ENCODE data around the gene UQCRH. TPM values are rescaled to one million over a fixed set of nuclear protein-coding genes. Genes with fewer than 3 reads are reported as not detected.
A peak's percentile ranks its signal among the peaks of the same experiment; 100 is the strongest.
"Not testable (repeated sequence)": the region's sequence is repeated elsewhere in the genome, so short reads cannot be mapped to it uniquely, and the experiment has no call there.

The UQCRH gene
- total RNA-seq, 2 experiments from 2014 or later = 250 to 260 TPM

- H3K27ac Mint-ChIP-seq = peak overlapping the region; percentile 99
- peak overlapping the region; percentile 93 for H3K4me3 Mint-ChIP-seq
- ATAC-seq (ENCODE audit: low read depth) (no peak), DNase-seq (no peak)
- peaks cover 9% of the 10 kb centered on the region for H3K36me3 Mint-ChIP-seq
- no peaks in the 10 kb centered on the region for H3K27me3 Mint-ChIP-seq
- POLR2A ChIA-PET = interaction anchor here (0.8 to 2.5 kb wide), 12 partner anchors 10 to 137 kb away, joined by 3 to 21 read pairs (median 6); partner anchors contain the start of genes NSUN4 and RAD54L
- no peaks in the 10 kb centered on the region for H3K9me3 Mint-ChIP-seq
- peaks cover 40% of the 10 kb centered on the region for H3K4me1 Mint-ChIP-seq
Measured at GRCh38 chr1:46303872-46304326, 401 bp downstream of the UQCRH start.

- peaks cover 20% of the 10 kb centered on the region for H3K36me3 Mint-ChIP-seq
- POLR2A ChIA-PET = interaction anchor here (0.7 to 1.7 kb wide), 2 partner anchors 33 to 38 kb away, joined by 3 read pairs; no protein-coding TSS in a partner anchor
Measured at GRCh38 chr1:46306159-46306530, 2.6 kb downstream of the UQCRH start.

DNA sequence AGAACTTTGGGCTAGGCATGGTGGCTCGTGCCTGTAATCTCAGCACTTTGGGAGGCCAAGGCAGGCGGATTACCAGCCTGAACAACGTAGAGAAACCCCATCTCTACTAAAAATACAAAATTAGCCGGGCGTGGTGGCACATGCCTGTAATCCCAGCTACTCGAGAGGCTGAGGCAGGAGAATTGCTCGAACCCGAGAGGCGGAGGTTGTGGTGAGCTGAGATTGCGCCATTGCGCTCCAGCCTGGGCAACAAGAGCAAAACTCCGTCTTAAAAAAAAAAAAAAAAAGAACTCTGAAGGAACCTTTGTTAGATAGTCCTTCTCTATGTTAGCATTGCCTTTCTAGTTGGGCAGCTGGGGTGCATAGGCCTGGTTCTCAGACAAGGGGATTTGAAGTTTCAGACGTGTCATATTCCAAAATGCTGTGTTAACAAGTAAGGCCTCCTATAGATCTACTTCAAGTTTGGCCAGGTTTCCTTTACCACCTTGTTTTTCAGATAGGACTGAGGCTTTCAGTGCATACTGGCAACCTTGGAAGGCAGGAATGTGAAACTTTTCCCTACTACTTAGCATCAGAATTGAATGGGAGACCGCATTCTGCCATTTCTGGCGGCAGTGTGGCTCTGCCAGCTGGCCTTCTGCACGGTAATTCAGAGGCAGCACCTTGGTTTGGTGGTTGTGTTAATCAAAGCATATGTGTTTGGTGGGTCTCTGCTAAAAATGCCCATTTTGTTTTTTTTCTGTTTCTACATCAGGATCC, 6.1 kb downstream of the UQCRH start:
- Mint-ChIP-seq H3K27ac (no peak overlapping the region), H3K27me3 (no peaks in the 10 kb centered on the region), H3K4me3 (no peak overlapping the region), H3K4me1 (peaks cover 26% of the 10 kb centered on the region), H3K9me3 (no peaks in the 10 kb centered on the region), H3K36me3 (peaks cover 23% of the 10 kb centered on the region)
- ATAC-seq (ENCODE audit: low read depth) (no peak), DNase-seq (no peak)
- POLR2A ChIA-PET = interaction anchor here (0.7 kb wide), 1 partner anchor 30 kb away, joined by 4 read pairs; no protein-coding TSS in a partner anchor

More at GRCh38 chr1:46306159-46306530, 2.6 kb downstream of the UQCRH start:
- no peaks in the 10 kb centered on the region for H3K9me3 Mint-ChIP-seq
- DNase-seq = no peak
- H3K27ac Mint-ChIP-seq = peak overlapping the region; percentile 24
- ATAC-seq (ENCODE audit: low read depth) = no peak
- peaks cover 33% of the 10 kb centered on the region for H3K4me1 Mint-ChIP-seq
- peak overlapping the region; percentile 56 for H3K4me3 Mint-ChIP-seq
- H3K27me3 Mint-ChIP-seq = no peaks in the 10 kb centered on the region

DNA sequence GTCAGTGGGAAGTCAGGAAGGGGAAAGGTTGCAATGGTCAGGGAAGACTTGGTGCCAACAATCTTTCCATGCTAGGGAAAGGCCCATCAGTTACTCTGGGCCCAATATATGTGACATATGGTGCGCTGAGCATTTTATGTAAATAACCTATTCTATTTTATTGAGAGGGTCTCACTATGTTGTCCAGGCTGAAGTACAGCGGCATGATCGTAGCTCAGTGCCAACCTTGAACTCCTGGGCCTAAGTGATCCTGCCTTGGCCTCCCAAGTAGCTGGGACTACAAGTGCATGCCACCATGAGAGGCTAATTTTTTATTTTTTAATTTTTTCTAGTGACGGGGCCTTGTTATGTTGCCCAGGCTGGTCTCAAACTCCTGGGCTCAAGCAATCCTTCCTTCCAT, 6.8 kb downstream of the UQCRH start:
- Mint-ChIP-seq H3K4me1 (peaks cover 22% of the 10 kb centered on the region), H3K27me3 (no peaks in the 10 kb centered on the region), H3K9me3 (no peaks in the 10 kb centered on the region), H3K36me3 (peaks cover 23% of the 10 kb centered on the region), H3K27ac (no peak overlapping the region), H3K4me3 (no peak overlapping the region)
- POLR2A ChIA-PET = no interaction called here
- ATAC-seq (ENCODE audit: low read depth) = no peak
- no peak for DNase-seq

DNA sequence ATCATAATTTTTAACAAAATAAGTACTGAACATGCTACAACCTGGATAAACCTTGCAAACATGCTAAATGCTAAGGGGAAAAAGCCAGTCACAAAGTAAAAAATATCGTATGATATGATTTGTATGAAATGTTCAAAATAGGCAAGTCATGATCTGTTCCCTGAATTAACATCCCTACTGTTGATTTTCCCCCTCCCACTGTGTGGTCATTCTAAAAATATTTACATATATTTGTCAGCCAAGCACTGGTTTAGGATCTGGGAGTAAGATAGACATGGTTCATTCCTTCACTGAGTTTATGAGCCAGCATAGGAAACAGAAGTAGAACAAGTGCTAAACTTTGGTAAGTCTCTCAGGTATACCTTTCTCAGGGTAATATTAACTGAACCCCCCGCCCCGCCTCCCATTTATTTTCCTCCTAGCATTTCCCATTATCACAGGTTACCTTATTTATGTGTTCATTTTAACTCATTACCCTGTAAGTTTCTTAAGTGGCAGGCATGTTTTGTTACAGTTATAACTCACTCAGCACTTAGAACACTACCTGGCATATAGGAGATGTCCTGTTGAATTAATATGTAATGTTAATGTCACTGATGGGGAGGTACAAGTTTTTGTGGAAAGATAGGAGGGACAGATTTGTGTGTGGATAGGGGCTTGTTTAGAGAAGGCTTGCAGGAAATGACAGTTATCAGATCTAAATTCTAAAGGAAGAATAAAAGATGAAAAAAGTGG, 12.3 kb downstream of the UQCRH start:
- Mint-ChIP-seq H3K4me3 (no peak overlapping the region), H3K36me3 (peaks cover 15% of the 10 kb centered on the region), H3K4me1 (no peaks in the 10 kb centered on the region), H3K27ac (no peak overlapping the region), H3K27me3 (no peaks in the 10 kb centered on the region), H3K9me3 (no peaks in the 10 kb centered on the region)
- POLR2A ChIA-PET = no interaction called here
- no peak for DNase-seq
- ATAC-seq (ENCODE audit: low read depth) = no peak

DNA sequence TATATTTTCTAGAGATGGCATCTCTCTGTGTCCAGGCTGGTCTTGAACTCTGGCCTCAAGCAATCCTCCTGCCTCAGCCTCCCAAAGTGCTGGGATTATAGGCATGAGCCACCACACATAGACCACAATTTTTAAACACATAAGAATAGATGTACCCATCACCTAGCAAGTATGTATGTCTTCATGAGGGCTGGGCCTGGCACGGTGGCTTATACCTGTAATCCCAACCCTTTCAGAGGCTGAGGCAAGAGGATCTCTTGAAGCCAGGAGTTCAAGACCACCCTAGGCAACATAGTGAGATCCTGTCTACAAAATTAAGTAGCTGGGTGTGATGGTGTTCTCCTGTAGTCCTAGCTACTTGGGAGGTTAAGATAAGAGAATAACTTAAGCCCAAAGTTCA, 13.8 kb downstream of the UQCRH start:
- no peak for DNase-seq
- no peak overlapping the region for H3K27ac Mint-ChIP-seq
- no peaks in the 10 kb centered on the region for H3K9me3 Mint-ChIP-seq
- ATAC-seq (ENCODE audit: low read depth) = no peak
- no peak overlapping the region for H3K4me3 Mint-ChIP-seq
- POLR2A ChIA-PET = interaction anchor here (1.1 kb wide), 3 partner anchors 13 to 29 kb away, joined by 3 to 5 read pairs (median 5); no protein-coding TSS in a partner anchor
- no peaks in the 10 kb centered on the region for H3K27me3 Mint-ChIP-seq
- H3K36me3 Mint-ChIP-seq = peaks cover 11% of the 10 kb centered on the region
- no peaks in the 10 kb centered on the region for H3K4me1 Mint-ChIP-seq

- ATAC-seq (ENCODE audit: low read depth); H3K36me3 Mint-ChIP-seq; H3K4me3 Mint-ChIP-seq; H3K9me3 Mint-ChIP-seq; H3K4me1 Mint-ChIP-seq; H3K27me3 Mint-ChIP-seq; DNase-seq; H3K27ac Mint-ChIP-seq: not testable (repeated sequence)
- POLR2A ChIA-PET = interaction anchor here (1.0 to 1.6 kb wide), 2 partner anchors 16 to 38 kb away, joined by 3 to 4 read pairs; no protein-coding TSS in a partner anchor
Measured at GRCh38 chr1:46319301-46319700, 15.8 kb downstream of the UQCRH start.

GRCh38 chr1:46319960-46320914, 16.7 kb downstream of the UQCRH start:
- not testable (repeated sequence) for DNase-seq; H3K4me1 Mint-ChIP-seq; H3K27ac Mint-ChIP-seq; H3K4me3 Mint-ChIP-seq; H3K27me3 Mint-ChIP-seq; ATAC-seq (ENCODE audit: low read depth); H3K36me3 Mint-ChIP-seq; H3K9me3 Mint-ChIP-seq
- POLR2A ChIA-PET = interaction anchor here (1.0 kb wide), 1 partner anchor 17 kb away, joined by 4 read pairs; no protein-coding TSS in a partner anchor

DNA sequence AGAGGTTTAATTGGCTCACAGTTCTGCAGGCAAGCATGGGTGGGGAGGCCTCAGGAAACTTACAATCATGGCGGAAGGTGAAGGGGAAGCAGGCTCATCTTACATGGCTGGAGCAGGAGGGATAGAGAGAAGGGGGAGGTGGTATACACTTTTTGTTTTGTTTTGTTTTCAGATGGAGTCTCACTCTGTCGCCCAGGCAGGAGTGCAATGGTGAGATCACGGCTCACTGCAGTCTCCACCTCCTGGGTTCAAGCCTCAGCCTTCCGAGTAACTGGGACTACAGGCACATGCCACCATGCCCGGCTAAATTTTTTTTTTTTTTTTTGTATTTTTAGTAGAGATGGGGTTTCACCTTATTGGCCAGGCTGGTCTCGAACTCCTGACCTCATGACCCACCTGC, 18.7 kb downstream of the UQCRH start:
- not testable (repeated sequence) for H3K36me3 Mint-ChIP-seq; H3K4me1 Mint-ChIP-seq; H3K27me3 Mint-ChIP-seq; DNase-seq; H3K4me3 Mint-ChIP-seq; H3K27ac Mint-ChIP-seq; ATAC-seq (ENCODE audit: low read depth); H3K9me3 Mint-ChIP-seq
- POLR2A ChIA-PET = interaction anchor here (0.6 kb wide), 1 partner anchor 714 kb away, joined by 3 read pairs; no protein-coding TSS in a partner anchor

DNA sequence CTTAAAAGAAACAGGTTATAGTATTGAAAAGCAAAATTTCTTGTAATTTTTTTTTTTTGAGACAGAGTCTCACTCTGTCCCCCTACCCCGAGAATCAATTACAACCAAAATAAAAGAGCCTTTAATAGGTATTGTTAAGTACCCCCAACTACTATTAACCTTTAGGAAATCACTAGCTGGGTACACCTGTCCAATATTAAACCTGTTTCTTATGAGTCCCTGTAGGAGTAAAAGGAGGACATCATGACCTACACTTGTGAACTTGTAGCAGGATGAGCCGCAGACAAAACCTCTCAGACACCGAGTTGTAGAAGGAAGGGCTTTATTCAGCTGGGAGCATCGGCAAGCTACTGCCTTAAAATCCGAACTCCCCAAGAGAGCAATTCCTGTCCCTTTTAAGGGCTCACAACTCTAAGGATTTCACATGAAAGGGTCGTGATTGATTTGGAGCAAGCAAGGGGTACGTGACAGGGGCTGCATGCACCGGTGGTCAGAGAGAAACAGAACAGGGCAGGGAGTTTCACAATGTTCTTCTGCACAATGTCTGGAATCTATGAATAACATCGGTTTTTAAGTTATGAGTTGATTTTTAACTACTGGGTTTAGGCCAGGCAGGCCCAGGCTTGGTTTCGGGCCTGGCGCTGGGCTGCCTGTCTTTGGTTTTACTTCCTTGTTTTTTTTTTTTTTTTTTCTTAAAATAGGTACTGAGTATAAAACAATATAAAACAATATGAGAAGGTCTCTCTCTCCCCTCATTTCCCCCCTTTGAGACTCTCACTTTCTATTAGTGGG, 22.0 kb downstream of the UQCRH start:
- H3K36me3 Mint-ChIP-seq; H3K4me3 Mint-ChIP-seq; ATAC-seq (ENCODE audit: low read depth); H3K27ac Mint-ChIP-seq; H3K9me3 Mint-ChIP-seq; H3K27me3 Mint-ChIP-seq; DNase-seq; H3K4me1 Mint-ChIP-seq: not testable (repeated sequence)
- POLR2A ChIA-PET = interaction anchor here (0.5 kb wide), 1 partner anchor 11 kb away, joined by 3 read pairs; no protein-coding TSS in a partner anchor

DNA sequence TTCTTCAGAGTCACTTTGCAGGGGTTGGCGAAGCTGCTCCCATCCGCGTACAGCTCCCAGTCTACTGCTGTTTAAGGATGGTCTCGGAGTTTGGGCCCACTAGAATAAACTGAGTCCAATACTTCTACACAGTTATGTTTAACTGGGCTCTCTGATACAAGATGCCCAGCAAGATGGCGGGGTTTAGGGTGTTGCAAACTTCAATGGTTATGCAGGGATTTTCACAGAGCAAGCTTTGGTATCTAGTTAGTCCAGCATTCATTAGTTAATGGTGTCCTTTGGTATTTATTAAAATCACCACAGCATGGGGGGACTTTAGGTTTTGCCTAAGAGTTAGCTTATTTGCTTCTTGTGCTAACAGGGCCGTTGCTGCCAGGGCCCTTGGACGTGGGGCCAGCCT, 24.7 kb downstream of the UQCRH start:
- H3K27ac Mint-ChIP-seq; H3K27me3 Mint-ChIP-seq; POLR2A ChIA-PET; ATAC-seq (ENCODE audit: low read depth); H3K4me3 Mint-ChIP-seq; H3K36me3 Mint-ChIP-seq; DNase-seq; H3K4me1 Mint-ChIP-seq; H3K9me3 Mint-ChIP-seq: not testable (repeated sequence)

DNA sequence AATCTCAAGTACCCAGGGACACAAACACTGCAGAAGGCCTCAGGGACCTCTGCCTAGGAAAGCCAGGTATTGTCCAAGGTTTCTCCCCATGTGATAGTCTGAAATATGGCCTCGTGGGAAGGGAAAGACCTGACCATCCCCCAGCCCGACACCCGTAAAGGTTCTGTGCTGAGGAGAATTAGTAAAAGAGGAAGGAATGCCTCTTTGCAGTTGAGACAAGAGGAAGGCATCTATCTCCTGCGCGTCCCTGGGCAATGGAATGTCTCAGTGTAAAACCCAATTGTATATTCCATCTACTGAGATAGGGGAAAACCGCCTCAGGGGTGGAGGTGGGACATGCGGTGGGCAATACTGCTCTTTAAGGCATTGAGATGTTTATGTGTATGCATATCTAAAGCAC, 26.3 kb downstream of the UQCRH start:
- H3K27ac Mint-ChIP-seq; H3K9me3 Mint-ChIP-seq; H3K27me3 Mint-ChIP-seq; DNase-seq; H3K4me3 Mint-ChIP-seq; POLR2A ChIA-PET; H3K4me1 Mint-ChIP-seq; ATAC-seq (ENCODE audit: low read depth); H3K36me3 Mint-ChIP-seq: not testable (repeated sequence)
